ENCODE measurements around the gene SWAP70.
"Not testable (repeated sequence)": the region's sequence is repeated elsewhere in the genome, so short reads cannot be mapped to it uniquely, and the experiment has no call there.

Gene SWAP70

GRCh38 chr11:9739123-9739900 lies 75.4 kb downstream of the SWAP70 start:
- TF ChIP-seq CTCF (IDR thresholded peaks at IDR 0.05) = no peak
- H3K4me3 ChIP-seq (ENCODE audit: low read depth, low read length) = no peak overlapping the region
- no peaks in the 10 kb centered on the region for H3K9me3 ChIP-seq (ENCODE audit: control insufficient read depth, low read length)
- H2AFZ ChIP-seq = no peak overlapping the region
- H3K79me2 ChIP-seq = no peaks in the 10 kb centered on the region
- no peak overlapping the region for H3K4me2 ChIP-seq (ENCODE audit: low read length)
- no peak overlapping the region for H3K9ac ChIP-seq
- H3K27me3 ChIP-seq (ENCODE audit: control insufficient read depth, insufficient read depth, low read length) = no peaks in the 10 kb centered on the region
- H3K4me1 ChIP-seq = no peaks in the 10 kb centered on the region
- H3K36me3 ChIP-seq (ENCODE audit: control insufficient read depth, insufficient read depth, low read length) = no peaks in the 10 kb centered on the region
- H3K27ac ChIP-seq = no peak overlapping the region

- H3K27ac ChIP-seq = no peak overlapping the region
- TF ChIP-seq CTCF (IDR thresholded peaks at IDR 0.05) = no peak
- H3K36me3 ChIP-seq (ENCODE audit: control insufficient read depth, insufficient read depth, low read length) = no peaks in the 10 kb centered on the region
- H2AFZ ChIP-seq = no peak overlapping the region
- no peaks in the 10 kb centered on the region for H3K27me3 ChIP-seq (ENCODE audit: control insufficient read depth, insufficient read depth, low read length)
- H3K79me2 ChIP-seq = no peaks in the 10 kb centered on the region
- H3K4me2 ChIP-seq (ENCODE audit: low read length) = no peak overlapping the region
- H3K9me3 ChIP-seq (ENCODE audit: control insufficient read depth, low read length) = no peaks in the 10 kb centered on the region
- no peak overlapping the region for H3K9ac ChIP-seq
- no peaks in the 10 kb centered on the region for H3K4me1 ChIP-seq
- no peak overlapping the region for H3K4me3 ChIP-seq (ENCODE audit: low read depth, low read length)
Observed at GRCh38 chr11:9740202-9740883, 76.5 kb downstream of the SWAP70 start.

GRCh38 chr11:9741260-9741659 lies 77.4 kb downstream of the SWAP70 start:
- Histone ChIP-seq H3K4me2 (ENCODE audit: low read length) (no peak overlapping the region), H3K9ac (no peak overlapping the region), H3K4me3 (ENCODE audit: low read depth, low read length) (no peak overlapping the region), H3K27me3 (ENCODE audit: control insufficient read depth, insufficient read depth, low read length) (no peaks in the 10 kb centered on the region), H3K4me1 (no peaks in the 10 kb centered on the region), H3K36me3 (ENCODE audit: control insufficient read depth, insufficient read depth, low read length) (no peaks in the 10 kb centered on the region), H3K79me2 (no peaks in the 10 kb centered on the region), H2AFZ (no peak overlapping the region), H3K27ac (no peak overlapping the region), H3K9me3 (ENCODE audit: control insufficient read depth, low read length) (no peaks in the 10 kb centered on the region)
- TF ChIP-seq CTCF (IDR thresholded peaks at IDR 0.05) = no peak

- H3K4me1 ChIP-seq; H3K4me2 ChIP-seq (ENCODE audit: low read length); H2AFZ ChIP-seq; H3K4me3 ChIP-seq (ENCODE audit: low read depth, low read length); H3K27ac ChIP-seq; H3K36me3 ChIP-seq (ENCODE audit: control insufficient read depth, insufficient read depth, low read length); H3K9ac ChIP-seq; H3K27me3 ChIP-seq (ENCODE audit: control insufficient read depth, insufficient read depth, low read length); H3K9me3 ChIP-seq (ENCODE audit: control insufficient read depth, low read length); H3K79me2 ChIP-seq: not testable (repeated sequence)
Observed at GRCh38 chr11:9743512-9743911, 79.6 kb downstream of the SWAP70 start.

GRCh38 chr11:9745411-9746211 lies 81.7 kb downstream of the SWAP70 start:
- Histone ChIP-seq H3K36me3 (ENCODE audit: control insufficient read depth, insufficient read depth, low read length) (no peaks in the 10 kb centered on the region), H3K27me3 (ENCODE audit: control insufficient read depth, insufficient read depth, low read length) (no peaks in the 10 kb centered on the region), H3K4me3 (ENCODE audit: low read depth, low read length) (no peak overlapping the region), H3K9ac (no peak overlapping the region), H3K9me3 (ENCODE audit: control insufficient read depth, low read length) (no peaks in the 10 kb centered on the region), H3K79me2 (no peaks in the 10 kb centered on the region), H2AFZ (no peak overlapping the region), H3K4me1 (no peaks in the 10 kb centered on the region), H3K27ac (no peak overlapping the region), H3K4me2 (ENCODE audit: low read length) (no peak overlapping the region)
- no peak for TF ChIP-seq CTCF (IDR thresholded peaks at IDR 0.05)

Measured in parathyroid adenoma (tissue), 2 donors.